PFSK-1 (cell line): ENCODE measurements around the gene FTSJ1.

Source experiments
- POLR2AphosphoS5 ChIP-seq: IDR thresholded peaks from 2 replicates; pipeline ENCODE4 v1.6.1; 2012; ENCODE audit warnings: low read depth, mild to moderate bottlenecking, control low read depth, low read length, moderate library complexity
- SIN3A ChIP-seq: IDR thresholded peaks from 2 replicates; pipeline ENCODE4 v1.6.1; 2012; ENCODE audit warnings: mild to moderate bottlenecking, low read length, moderate library complexity, borderline replicate concordance; ENCODE audit not compliant: insufficient read depth
- TAF1 ChIP-seq: IDR thresholded peaks from 2 replicates; pipeline ENCODE4 v1.6.1; 2012; ENCODE audit warnings: low read length, control low read depth, borderline replicate concordance; ENCODE audit not compliant: insufficient read depth
- TF ChIP-seq, protein P1 (sequence below), 2 experiments: IDR thresholded peaks; 2 replicates each; pipeline versions ENCODE4 v1.6.1 to v1.8.0; 2011 to 2012; ENCODE audit warnings: low read depth in 2 of 2, low read length in 2 of 2, control low read depth in 1 of 2, inconsistent platforms in 1 of 2, mild to moderate bottlenecking in 1 of 2, moderate library complexity in 1 of 2; ENCODE audit not compliant: insufficient read depth in 1 of 2

DNA sequence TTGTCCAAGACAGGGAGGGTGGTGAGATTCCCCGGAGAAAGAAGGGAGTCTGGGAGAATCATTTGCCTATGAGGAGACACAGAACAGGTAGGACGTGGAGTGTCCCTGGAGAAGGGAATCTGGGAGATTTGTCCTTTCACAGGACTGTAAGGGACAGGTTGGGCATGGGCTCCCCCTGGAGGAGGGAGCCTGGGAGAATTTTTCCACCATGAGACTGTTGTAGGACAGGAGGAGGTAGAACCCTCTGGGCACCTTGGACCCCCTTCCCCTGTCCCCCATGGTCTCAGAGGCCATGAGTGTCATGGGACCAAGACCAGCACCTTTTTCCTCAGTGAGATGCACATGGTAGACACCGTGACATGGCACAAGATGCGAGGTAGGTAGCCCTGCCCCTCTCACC, 35.6 kb downstream of the FTSJ1 start:
- TF ChIP-seq POLR2AphosphoS5 (no peak), TAF1 (no peak), SIN3A (no peak)
- TF ChIP-seq, protein P1, sequence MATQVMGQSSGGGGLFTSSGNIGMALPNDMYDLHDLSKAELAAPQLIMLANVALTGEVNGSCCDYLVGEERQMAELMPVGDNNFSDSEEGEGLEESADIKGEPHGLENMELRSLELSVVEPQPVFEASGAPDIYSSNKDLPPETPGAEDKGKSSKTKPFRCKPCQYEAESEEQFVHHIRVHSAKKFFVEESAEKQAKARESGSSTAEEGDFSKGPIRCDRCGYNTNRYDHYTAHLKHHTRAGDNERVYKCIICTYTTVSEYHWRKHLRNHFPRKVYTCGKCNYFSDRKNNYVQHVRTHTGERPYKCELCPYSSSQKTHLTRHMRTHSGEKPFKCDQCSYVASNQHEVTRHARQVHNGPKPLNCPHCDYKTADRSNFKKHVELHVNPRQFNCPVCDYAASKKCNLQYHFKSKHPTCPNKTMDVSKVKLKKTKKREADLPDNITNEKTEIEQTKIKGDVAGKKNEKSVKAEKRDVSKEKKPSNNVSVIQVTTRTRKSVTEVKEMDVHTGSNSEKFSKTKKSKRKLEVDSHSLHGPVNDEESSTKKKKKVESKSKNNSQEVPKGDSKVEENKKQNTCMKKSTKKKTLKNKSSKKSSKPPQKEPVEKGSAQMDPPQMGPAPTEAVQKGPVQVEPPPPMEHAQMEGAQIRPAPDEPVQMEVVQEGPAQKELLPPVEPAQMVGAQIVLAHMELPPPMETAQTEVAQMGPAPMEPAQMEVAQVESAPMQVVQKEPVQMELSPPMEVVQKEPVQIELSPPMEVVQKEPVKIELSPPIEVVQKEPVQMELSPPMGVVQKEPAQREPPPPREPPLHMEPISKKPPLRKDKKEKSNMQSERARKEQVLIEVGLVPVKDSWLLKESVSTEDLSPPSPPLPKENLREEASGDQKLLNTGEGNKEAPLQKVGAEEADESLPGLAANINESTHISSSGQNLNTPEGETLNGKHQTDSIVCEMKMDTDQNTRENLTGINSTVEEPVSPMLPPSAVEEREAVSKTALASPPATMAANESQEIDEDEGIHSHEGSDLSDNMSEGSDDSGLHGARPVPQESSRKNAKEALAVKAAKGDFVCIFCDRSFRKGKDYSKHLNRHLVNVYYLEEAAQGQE (IDR thresholded peaks at IDR 0.05; ENCODE audit: insufficient read depth in 1 of 2, low read depth in 2 of 2, low read length in 2 of 2) = no peak
